ENCODE data around the gene S100A9. TPM values are rescaled to one million over a fixed set of nuclear protein-coding genes. Genes with fewer than 3 reads are reported as not detected.

The S100A9 gene
- total and polyA plus RNA-seq, 7 donors = 73.4 to 943 (median 308) TPM

- no peak for TF ChIP-seq EP300 (IDR thresholded peaks at IDR 0.05)
- Histone ChIP-seq H3K27ac (no peak overlapping the region), H3K4me3 (no peak overlapping the region), H3K4me1 (no peaks in the 10 kb centered on the region), H3K36me3 (no peaks in the 10 kb centered on the region), H3K27me3 (no peaks in the 10 kb centered on the region), H3K9me3 (no peaks in the 10 kb centered on the region)
- WGBS, 2 donors = 92 to 93% methylated on average over 1 of the region's 1 CpG
- intact Hi-C loops (cut with DNase I) = no loop called here
- no peak for DNase-seq
Observed at GRCh38 chr1:153389401-153389800, 31.7 kb downstream of the S100A9 start.

GRCh38 chr1:153389973-153390879 is 32.6 kb downstream of the S100A9 start:
- no peak for DNase-seq
- TF ChIP-seq POLR2AphosphoS5 (IDR thresholded peaks at IDR 0.05) (no peak), POLR2A (IDR thresholded peaks at IDR 0.05) (no peak), EP300 (IDR thresholded peaks at IDR 0.05) (no peak)
- 40 to 69% methylated on average over 17 of the region's 17 CpGs for WGBS, 2 donors

GRCh38 chr1:153390938-153391710 is 33.5 kb downstream of the S100A9 start, which contains the start of gene S100A8:
Gene S100A8 (minus strand): TSS chr1:153391073. CDS start chr1:153390535, 538 bp downstream.
- no peaks in the 10 kb centered on the region for H3K36me3 ChIP-seq
- H3K27me3 ChIP-seq = no peaks in the 10 kb centered on the region
- DNase-seq = peak; percentile 74
- no peak within 1 kb of the TSS for H3K4me3 ChIP-seq
- 48 to 74% methylated on average over 7 of the region's 7 CpGs for WGBS, 2 donors
- intact Hi-C loops (cut with DNase I) = no loop called here
- no peaks in the 10 kb centered on the region for H3K9me3 ChIP-seq
- no peaks in the 10 kb centered on the region for H3K4me1 ChIP-seq
- TF ChIP-seq EP300 (IDR thresholded peaks at IDR 0.05) (no peak), POLR2AphosphoS5 (IDR thresholded peaks at IDR 0.05) (no peak), CTCF (IDR thresholded peaks at IDR 0.05) (no peak), POLR2A (IDR thresholded peaks at IDR 0.05) (no peak)
- H3K27ac ChIP-seq = no peak within 1 kb of the TSS

More at GRCh38 chr1:153389973-153390879, 32.6 kb downstream of the S100A9 start:
- Histone ChIP-seq H3K4me3 (no peak overlapping the region), H3K4me1 (no peaks in the 10 kb centered on the region), H3K9me3 (no peaks in the 10 kb centered on the region), H3K27ac (no peak overlapping the region), H3K36me3 (no peaks in the 10 kb centered on the region), H3K27me3 (no peaks in the 10 kb centered on the region)
- intact Hi-C loops (cut with DNase I) = no loop called here

- DNase-seq = no peak
- intact Hi-C loops (cut with DNase I) = no loop called here
Observed at GRCh38 chr1:153392258-153392657, 34.6 kb downstream of the S100A9 start.

GRCh38 chr1:153392822-153393221 is 35.2 kb downstream of the S100A9 start:
- WGBS, 2 donors = 85 to 88% methylated on average over 3 of the region's 3 CpGs
- Histone ChIP-seq H3K27ac (no peak overlapping the region), H3K4me1 (no peaks in the 10 kb centered on the region), H3K9me3 (no peaks in the 10 kb centered on the region), H3K27me3 (peaks cover 0 to 5% (median 0%) of the 10 kb centered on the region in 3 donors), H3K4me3 (no peak overlapping the region), H3K36me3 (no peaks in the 10 kb centered on the region)
- TF ChIP-seq POLR2AphosphoS5 (IDR thresholded peaks at IDR 0.05) = no peak
- TF ChIP-seq CTCF (IDR thresholded peaks at IDR 0.05) = no peak
- no peak for TF ChIP-seq POLR2A (IDR thresholded peaks at IDR 0.05)
- TF ChIP-seq EP300 (IDR thresholded peaks at IDR 0.05) = no peak
- intact Hi-C loops (cut with DNase I) = no loop called here
- DNase-seq = no peak

More at GRCh38 chr1:153392258-153392657, 34.6 kb downstream of the S100A9 start:
- no peaks in the 10 kb centered on the region for H3K4me1 ChIP-seq
- H3K36me3 ChIP-seq = no peaks in the 10 kb centered on the region
- 52 to 72% methylated on average over 3 of the region's 3 CpGs for WGBS, 2 donors
- no peak for TF ChIP-seq EP300 (IDR thresholded peaks at IDR 0.05)
- TF ChIP-seq CTCF (IDR thresholded peaks at IDR 0.05) = no peak
- no peak for TF ChIP-seq POLR2A (IDR thresholded peaks at IDR 0.05)
- no peak for TF ChIP-seq POLR2AphosphoS5 (IDR thresholded peaks at IDR 0.05)
- H3K27ac ChIP-seq = no peak overlapping the region
- H3K27me3 ChIP-seq = peaks cover 0 to 3% (median 0%) of the 10 kb centered on the region in 3 donors
- H3K4me3 ChIP-seq = no peak overlapping the region
- no peaks in the 10 kb centered on the region for H3K9me3 ChIP-seq
